Activated CD8-positive, alpha-beta memory T cell treated with anti-CD3 and anti-CD28 coated beads, Interleukin-2, amount 50 U/mL, for 1 hour (primary cell): ENCODE results near the gene FCRL2.
"Not testable (repeated sequence)": the region's sequence is repeated elsewhere in the genome, so short reads cannot be mapped to it uniquely, and the experiment has no call there.

Experiments
- DNase-seq: peaks from one replicate; pipeline ENCODE4 v3.0.0-alpha.2; 2020; ENCODE audit errors: extremely low read depth

The FCRL2 gene

GRCh38 chr1:157753611-157754010, 23.3 kb downstream of the FCRL2 start:
- DNase-seq, result no peak

GRCh38 chr1:157751283-157751682, 25.6 kb downstream of the FCRL2 start:
- DNase-seq, result no peak

- no peak for DNase-seq
Measured at GRCh38 chr1:157748262-157748817, 28.6 kb downstream of the FCRL2 start.

- no peak for DNase-seq
Measured at GRCh38 chr1:157739229-157739901, 37.6 kb downstream of the FCRL2 start.

GRCh38 chr1:157735991-157736390, 40.9 kb downstream of the FCRL2 start:
- not testable (repeated sequence) for DNase-seq

GRCh38 chr1:157734321-157734720, 42.6 kb downstream of the FCRL2 start:
- no peak for DNase-seq

- no peak for DNase-seq
Measured at GRCh38 chr1:157732755-157733154, 44.2 kb downstream of the FCRL2 start.

GRCh38 chr1:157725221-157725577, 51.7 kb downstream of the FCRL2 start:
- DNase-seq, result no peak

- DNase-seq, result no peak
Measured at GRCh38 chr1:157724537-157725220, 52.3 kb downstream of the FCRL2 start.

GRCh38 chr1:157723157-157723556, 53.8 kb downstream of the FCRL2 start:
- DNase-seq, result no peak

- DNase-seq, result no peak
Measured at GRCh38 chr1:157721985-157722384, 54.9 kb downstream of the FCRL2 start.

- DNase-seq, result no peak
Measured at GRCh38 chr1:157715736-157716135, 61.2 kb downstream of the FCRL2 start.

GRCh38 chr1:157711802-157712201, 65.1 kb downstream of the FCRL2 start:
- DNase-seq, result no peak

GRCh38 chr1:157704878-157705277, 72.1 kb downstream of the FCRL2 start:
- DNase-seq, result no peak

GRCh38 chr1:157703981-157704380, 73.0 kb downstream of the FCRL2 start:
- no peak for DNase-seq

GRCh38 chr1:157702308-157702825, 74.6 kb downstream of the FCRL2 start:
- DNase-seq, result no peak

GRCh38 chr1:157700732-157701131, 76.2 kb downstream of the FCRL2 start, which contains the start of gene FCRL3:
TSS of gene FCRL3 (minus strand) at chr1:157700769. CDS start at chr1:157700489, 280 bp downstream.
- DNase-seq, result no peak

- no peak for DNase-seq
Measured at GRCh38 chr1:157700305-157700704, 76.6 kb downstream of the FCRL2 start.

- no peak for DNase-seq
Measured at GRCh38 chr1:157697781-157698569, 79.0 kb downstream of the FCRL2 start.

GRCh38 chr1:157696966-157697628, 79.8 kb downstream of the FCRL2 start:
- no peak for DNase-seq
